WTC11 (cell line): ENCODE results near the gene TMEM179B. TPM values are rescaled to one million over a fixed set of nuclear protein-coding genes. Genes with fewer than 3 reads are reported as not detected.

Source experiments
- ATAC-seq: fragments of 200-7000 bp; cut with Tn5 transposase; 2 replicates; pipeline ENCODE4 v1.10.0; 2021; ENCODE audit warnings: mild to moderate bottlenecking, moderate library complexity
- CTCF ChIA-PET: fragments of 300-600 bp; sonication (Branson Sonifier 250); formaldehyde crosslinking; loops from one replicate; lab custom pipeline; 2021; ENCODE audit warnings: antibody characterized with exemption; lab: Charles Lee
- POLR2A ChIA-PET: fragments of 350-600 bp; sonication (Branson Sonifier 250); formaldehyde crosslinking; loops from one replicate; lab custom pipeline; 2021; ENCODE audit warnings: antibody characterized with exemption; lab: Charles Lee
- DNase-seq: peaks from one replicate; pipeline ENCODE4 v3.0.0; 2021; ENCODE audit warnings: low spot score
- H3K27ac Mint-ChIP-seq: 2 replicates; pipeline ENCODE4 v1.8.0; 2021; ENCODE audit warnings: mixed read lengths
- H3K27me3 Mint-ChIP-seq: 2 replicates; pipeline ENCODE4 v1.8.0; 2021; ENCODE audit warnings: low read depth, mild to moderate bottlenecking, moderate library complexity, mixed read lengths
- H3K36me3 Mint-ChIP-seq: 2 replicates; pipeline ENCODE4 v1.8.0; 2021; ENCODE audit warnings: mixed read lengths
- H3K4me1 Mint-ChIP-seq: 2 replicates; pipeline ENCODE4 v1.8.0; 2022; ENCODE audit warnings: mixed read lengths
- H3K4me3 Mint-ChIP-seq: 2 replicates; pipeline ENCODE4 v1.8.0; 2021; ENCODE audit warnings: mild to moderate bottlenecking, moderate library complexity, mixed read lengths
- H3K9me3 Mint-ChIP-seq: 2 replicates; pipeline ENCODE4 v1.8.0; 2021; ENCODE audit warnings: mixed read lengths
- ATF1 ChIP-seq: sonication (generic); formaldehyde crosslinking; IDR thresholded peaks from 2 replicates; pipeline ENCODE4 v1.8.1; 2023; ENCODE audit warnings: mild to moderate bottlenecking, moderate library complexity, missing genetic modification reagents
- ATF2 ChIP-seq: sonication (generic); formaldehyde crosslinking; IDR thresholded peaks from 2 replicates; pipeline ENCODE4 v1.8.1; 2022; ENCODE audit warnings: low read depth, missing genetic modification reagents, borderline replicate concordance
- E2F4 ChIP-seq: sonication (generic); formaldehyde crosslinking; IDR thresholded peaks from 2 replicates; pipeline ENCODE4 v1.8.1; 2022; ENCODE audit warnings: low read depth, mild to moderate bottlenecking, moderate library complexity, missing genetic modification reagents, borderline replicate concordance
- E2F5 ChIP-seq: sonication (generic); formaldehyde crosslinking; IDR thresholded peaks from 2 replicates; pipeline ENCODE4 v1.8.1; 2022; ENCODE audit warnings: mild to moderate bottlenecking, moderate library complexity, missing genetic modification reagents
- EMX1 ChIP-seq: fragments of 250-450 bp; sonication (Bioruptor Pico); IDR thresholded peaks from 2 replicates; pipeline ENCODE4 v1.8.0; 2021; ENCODE audit warnings: mild to moderate bottlenecking
- ETV6 ChIP-seq: sonication (generic); formaldehyde crosslinking; IDR thresholded peaks from 2 replicates; pipeline ENCODE4 v1.8.1; 2022; ENCODE audit warnings: mild to moderate bottlenecking, missing genetic modification reagents
- FOXJ3 ChIP-seq: sonication (generic); formaldehyde crosslinking; IDR thresholded peaks from 2 replicates; pipeline ENCODE4 v1.9.0; 2021; ENCODE audit warnings: missing genetic modification reagents, mild to moderate bottlenecking, borderline replicate concordance
- FOXP1 ChIP-seq: sonication (generic); formaldehyde crosslinking; IDR thresholded peaks from 2 replicates; pipeline ENCODE4 v1.8.0; 2022; ENCODE audit warnings: missing genetic modification reagents, mild to moderate bottlenecking, moderate library complexity, borderline replicate concordance
- HMGA2 ChIP-seq: fragments of 250-450 bp; sonication (Bioruptor Pico); IDR thresholded peaks from 2 replicates; pipeline ENCODE4 v1.4.0; 2021; ENCODE audit warnings: mild to moderate bottlenecking, moderate library complexity
- IRF2 ChIP-seq: sonication (generic); formaldehyde crosslinking; IDR thresholded peaks from 2 replicates; pipeline ENCODE4 v1.8.0; 2022; ENCODE audit warnings: low read depth, missing genetic modification reagents, borderline replicate concordance
- JUN ChIP-seq: sonication (generic); formaldehyde crosslinking; IDR thresholded peaks from 2 replicates; pipeline ENCODE4 v1.8.0; 2023; ENCODE audit warnings: mild to moderate bottlenecking, missing genetic modification reagents
- NFATC4 ChIP-seq: fragments of 250-450 bp; sonication (Bioruptor Pico); IDR thresholded peaks from 2 replicates; pipeline ENCODE4 v1.9.0; 2021; ENCODE audit warnings: mild to moderate bottlenecking
- NR2C2 ChIP-seq: sonication (generic); formaldehyde crosslinking; IDR thresholded peaks from 2 replicates; pipeline ENCODE4 v1.8.0; 2022; ENCODE audit warnings: mild to moderate bottlenecking, missing genetic modification reagents
- SMAD4 ChIP-seq: sonication (generic); formaldehyde crosslinking; IDR thresholded peaks from 2 replicates; pipeline ENCODE4 v1.8.0; 2022; ENCODE audit warnings: mild to moderate bottlenecking, missing genetic modification reagents
- STAT6 ChIP-seq: sonication (generic); formaldehyde crosslinking; conservative IDR thresholded peaks from 2 replicates; pipeline ENCODE4 v1.8.1; 2023; ENCODE audit warnings: mild to moderate bottlenecking, low read depth, missing genetic modification reagents, moderate library complexity
- USF1 ChIP-seq: sonication (generic); formaldehyde crosslinking; IDR thresholded peaks from 2 replicates; pipeline ENCODE4 v1.8.0; 2022; ENCODE audit warnings: mild to moderate bottlenecking, missing genetic modification reagents
- ZNF281 ChIP-seq: sonication (generic); formaldehyde crosslinking; IDR thresholded peaks from 2 replicates; pipeline ENCODE4 v1.8.0; 2023; ENCODE audit warnings: mild to moderate bottlenecking, missing genetic modification reagents
- ZNF512 ChIP-seq: sonication (generic); formaldehyde crosslinking; IDR thresholded peaks from 2 replicates; pipeline ENCODE4 v1.8.1; 2022; ENCODE audit warnings: missing genetic modification reagents, borderline replicate concordance
- ZNF532 ChIP-seq: fragments of 250-450 bp; sonication (Bioruptor Pico); IDR thresholded peaks from 2 replicates; pipeline ENCODE4 v1.9.0; 2021; ENCODE audit warnings: mild to moderate bottlenecking, borderline replicate concordance
- total RNA-seq: library from RNA; stranded (reverse); gene quantifications from 3 replicates; pipeline ENCODE4 v1.2.3, GENCODE V29; 2021

Gene TMEM179B
- total RNA-seq, 1 experiment from 2014 or later = 21.4 TPM

- TF ChIP-seq ZNF512 (CRISPR knock-in tag) (no peak), ZNF532 (no peak), E2F5 (CRISPR knock-in tag) (no peak)
Measured at GRCh38 chr11:62801071-62801470, 13.9 kb downstream of the TMEM179B start (continued).

- no peaks in the 10 kb centered on the region for H3K9me3 Mint-ChIP-seq
- TF ChIP-seq ZNF281 (CRISPR knock-in tag) (no peak), EMX1 (CRISPR knock-in tag) (no peak), E2F4 (CRISPR knock-in tag) (no peak), FOXP1 (CRISPR knock-in tag) (no peak), NFATC4 (CRISPR knock-in tag) (no peak), SMAD4 (CRISPR knock-in tag) (no peak), HMGA2 (no peak), STAT6 (CRISPR knock-in tag) (no peak), ATF2 (CRISPR knock-in tag) (no peak), IRF2 (CRISPR knock-in tag) (no peak), ETV6 (no peak), JUN (no peak), ATF1 (no peak), FOXJ3 (no peak), NR2C2 (no peak), USF1 (no peak)
Measured at GRCh38 chr11:62804310-62805075, 17.3 kb downstream of the TMEM179B start.

More at GRCh38 chr11:62804310-62805075, 17.3 kb downstream of the TMEM179B start:
- ATAC-seq = no peak
- Mint-ChIP-seq H3K4me1 (peaks cover 22% of the 10 kb centered on the region), H3K27me3 (no peaks in the 10 kb centered on the region), H3K27ac (peak overlapping the region; percentile 92), H3K4me3 (peak overlapping the region; percentile 98), H3K36me3 (peaks cover 29% of the 10 kb centered on the region)
- CTCF ChIA-PET = no interaction called here
- DNase-seq = no peak
- POLR2A ChIA-PET = interaction anchor here (1.0 kb wide), 1 partner anchor 28 kb away, joined by 3 read pairs; the partner anchor contains the start of gene STX5
